IMR-90 (cell line): ENCODE results near the gene FAM227B. TPM values are rescaled to one million over a fixed set of nuclear protein-coding genes. Genes with fewer than 3 reads are reported as not detected.

Experiments used
- ATAC-seq: fragments of 200-7000 bp; cut with Tn5 transposase; 2 replicates; pipeline ENCODE4 v1.9.1; 2020; ENCODE audit warnings: low read depth, mild to moderate bottlenecking, moderate library complexity
- BruUV-seq: library from RNA; stranded (reverse); fragments of 400-500 nt; replicated peaks from 2 replicates; lab custom pipeline; 2021; lab: Mats Ljungman, UMichigan
- CTCF ChIA-PET: fragments of 300-600 bp; formaldehyde crosslinking; extraction: SDS; loops from one replicate; lab custom pipeline; 2021; ENCODE audit warnings: antibody characterized with exemption; lab: Yijun Ruan, JAX
- POLR2A ChIA-PET: fragments of 300-600 bp; sonication (Branson Sonifier 250); formaldehyde crosslinking; loops from one replicate; lab custom pipeline; 2022; ENCODE audit warnings: antibody characterized with exemption; ENCODE audit not compliant: unreplicated experiment; lab: Charles Lee
- DNase-seq: peaks from one replicate; pipeline ENCODE4 v3.0.0; 2013
- H2AFZ ChIP-seq: replicated peaks from 2 replicates; pipeline ENCODE3; 2013; ENCODE audit warnings: low read length, mild to moderate bottlenecking; ENCODE audit not compliant: poor library complexity
- H2AK5ac ChIP-seq: 2 replicates; pipeline ENCODE4 v1.6.1; 2013; ENCODE audit warnings: low read depth, low read length, inconsistent platforms
- H2AK9ac ChIP-seq: replicated peaks from 2 replicates; pipeline ENCODE3; 2013; ENCODE audit warnings: mild to moderate bottlenecking, low read depth, low read length, moderate library complexity; ENCODE audit not compliant: poor library complexity
- H2BK120ac ChIP-seq: 2 replicates; pipeline ENCODE4 v1.6.1; 2013; ENCODE audit warnings: low read depth, low read length, inconsistent platforms
- H2BK15ac ChIP-seq: 3 replicates; pipeline ENCODE4 v1.6.1; 2013; ENCODE audit warnings: low read depth, low read length, inconsistent platforms
- H2BK20ac ChIP-seq: 2 replicates; pipeline ENCODE4 v1.6.1; 2013; ENCODE audit warnings: low read depth, mild to moderate bottlenecking, inconsistent platforms, low read length, moderate library complexity
- H2BK5ac ChIP-seq: 2 replicates; pipeline ENCODE4 v1.6.1; 2013; ENCODE audit warnings: mild to moderate bottlenecking, low read depth, low read length, inconsistent platforms; ENCODE audit not compliant: poor library complexity, severe bottlenecking
- H3K14ac ChIP-seq: replicated peaks from 2 replicates; pipeline ENCODE4 v1.6.1; 2013; ENCODE audit warnings: low read depth, low read length, inconsistent platforms
- H3K18ac ChIP-seq: 2 replicates; pipeline ENCODE4 v1.6.1; 2013; ENCODE audit warnings: low read depth, low read length, control low read depth
- H3K23ac ChIP-seq: 2 replicates; pipeline ENCODE4 v1.6.1; 2013; ENCODE audit warnings: low read depth, low read length, inconsistent platforms
- H3K27ac ChIP-seq: 2 replicates; pipeline ENCODE4 v1.5.1; 2013; ENCODE audit warnings: mild to moderate bottlenecking, control low read depth, low read length; ENCODE audit not compliant: insufficient read depth
- H3K27me3 ChIP-seq: 2 replicates; pipeline ENCODE4 v1.6.1; 2013; ENCODE audit warnings: low read length; ENCODE audit not compliant: control insufficient read depth, insufficient read depth
- H3K36me3 ChIP-seq: 2 replicates; pipeline ENCODE4 v1.6.1; 2013; ENCODE audit warnings: low read length, mixed read lengths; ENCODE audit not compliant: control insufficient read depth, insufficient read depth
- H3K4ac ChIP-seq: 2 replicates; pipeline ENCODE4 v1.6.1; 2013; ENCODE audit warnings: low read depth, low read length, inconsistent platforms
- H3K4me1 ChIP-seq: 2 replicates; pipeline ENCODE4 v1.6.1; 2013; ENCODE audit warnings: low read length, mixed read lengths; ENCODE audit not compliant: control insufficient read depth, insufficient read depth
- H3K4me2 ChIP-seq: 2 replicates; pipeline ENCODE4 v1.6.1; 2013; ENCODE audit warnings: low read depth, mild to moderate bottlenecking, control low read depth, low read length, moderate library complexity
- H3K4me3 ChIP-seq: 2 replicates; pipeline ENCODE4 v1.5.1; 2013; ENCODE audit warnings: low read depth, mild to moderate bottlenecking, control low read depth, low read length, moderate library complexity; ENCODE audit not compliant: insufficient read depth
- H3K56ac ChIP-seq: 2 replicates; pipeline ENCODE4 v1.6.1; 2013; ENCODE audit warnings: low read length, inconsistent platforms; ENCODE audit not compliant: insufficient read depth; ENCODE audit errors: extremely low read depth
- H3K79me1 ChIP-seq, 2 experiments: 2 replicates each; pipeline ENCODE4 v1.6.1; 2013; ENCODE audit warnings: low read length in 2 of 2, inconsistent platforms in 1 of 2, low read depth in 1 of 2
- H3K9ac ChIP-seq: 2 replicates; pipeline ENCODE4 v1.6.1; 2013; ENCODE audit warnings: low read depth, low read length, control low read depth
- H3K9me1 ChIP-seq: 2 replicates; pipeline ENCODE4 v1.6.1; 2013; ENCODE audit warnings: low read length, inconsistent platforms; ENCODE audit not compliant: insufficient read depth
- H3K9me3 ChIP-seq: 2 replicates; pipeline ENCODE4 v1.6.1; 2013; ENCODE audit warnings: low read length; ENCODE audit not compliant: control insufficient read depth, insufficient read depth
- H4K20me1 ChIP-seq: 2 replicates; pipeline ENCODE4 v1.6.1; 2013; ENCODE audit warnings: low read length, inconsistent platforms; ENCODE audit not compliant: insufficient read depth
- H4K5ac ChIP-seq: 2 replicates; pipeline ENCODE4 v1.6.1; 2013; ENCODE audit warnings: mild to moderate bottlenecking, low read depth, low read length, control low read depth
- H4K8ac ChIP-seq, 2 experiments: 2 replicates each; pipeline ENCODE4 v1.6.1; 2013; ENCODE audit warnings: low read depth in 2 of 2, low read length in 2 of 2, control low read depth in 1 of 2, inconsistent platforms in 1 of 2
- H4K91ac ChIP-seq: 2 replicates; pipeline ENCODE4 v1.6.1; 2013; ENCODE audit warnings: low read depth, low read length, inconsistent platforms; ENCODE audit not compliant: insufficient read depth
- CHD1 ChIP-seq: IDR thresholded peaks from 2 replicates; pipeline ENCODE4 v1.6.1; 2012; ENCODE audit warnings: low read depth, low read length, improper control_type of control experiment
- MXI1 ChIP-seq: IDR thresholded peaks from 2 replicates; pipeline ENCODE4 v1.6.1; 2012; ENCODE audit warnings: low read depth, mild to moderate bottlenecking, low read length, moderate library complexity, borderline replicate concordance
- POLR2A ChIP-seq: IDR thresholded peaks from 2 replicates; pipeline ENCODE4 v1.6.1; 2012; ENCODE audit warnings: mild to moderate bottlenecking, low read depth, low read length
- RAD21 ChIP-seq: IDR thresholded peaks from 2 replicates; pipeline ENCODE4 v1.6.1; 2012; ENCODE audit warnings: low read length, improper control_type of control experiment
- dilution Hi-C: fragments of 300-500 bp; cut with HindIII; formaldehyde crosslinking; loops from one replicate; pipeline ENCODE4 v1.14.3; 2018; ENCODE audit warnings: low sequenced_read_pairs; ENCODE audit not compliant: unreplicated experiment
- in situ Hi-C: fragments of 300-500 bp; cut with MboI; formaldehyde crosslinking; loops from 3 replicates; pipeline ENCODE4 v1.14.3; 2019; ENCODE audit warnings: low sequenced_read_pairs, inconsistent platforms, mixed read lengths
- intact Hi-C: fragments of 100-400 bp; cut with micrococcal nuclease; formaldehyde crosslinking; loops from 2 replicates; pipeline ENCODE4 v1.10.0; 2022
- polyA plus RNA-seq, 3 experiments: library from polyadenylated mRNA; depleted of rRNA; stranded (reverse); fragments of >200 nt; gene quantifications; 2 replicates each; pipeline ENCODE4 v1.2.3, GENCODE V29; 2012; ENCODE audit warnings: low replicate concordance in 1 of 3
- total RNA-seq: library from RNA; depleted of rRNA; stranded (reverse); fragments of >200 nt; gene quantifications from 2 replicates; pipeline ENCODE4 v1.2.3, GENCODE V29; 2012
- TF ChIP-seq, protein P1 (sequence below): conservative IDR thresholded peaks from 2 replicates; pipeline ENCODE4 v1.5.1; 2012; ENCODE audit warnings: mild to moderate bottlenecking, low read depth, low read length, improper control_type of control experiment

The FAM227B gene
- total and polyA plus RNA-seq, 2 of the 4 experiments (the other 2 are of a cell fraction) = 1.8 to 3.0 TPM

DNA sequence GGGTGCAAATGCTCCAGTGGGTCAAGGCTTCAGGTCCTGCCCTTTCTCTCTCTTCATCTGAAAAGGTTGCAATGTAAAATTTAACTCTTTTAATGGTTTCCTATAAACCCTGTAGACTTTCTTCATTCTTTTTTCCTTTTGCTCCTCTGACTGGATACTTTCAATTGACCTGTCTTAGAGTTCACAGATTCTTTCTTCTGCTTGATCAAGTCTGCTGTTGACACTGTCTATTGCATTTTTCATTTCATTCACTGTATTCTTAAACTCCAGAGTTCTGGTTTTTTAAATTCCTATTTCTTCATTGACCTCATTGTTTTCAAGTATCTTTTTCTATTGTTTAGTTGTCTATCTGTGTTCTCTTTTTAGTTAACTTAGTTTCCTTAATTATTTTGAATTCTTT, 82.1 kb downstream of the FAM227B start:
- Histone ChIP-seq H4K5ac (no peak overlapping the region), H2AFZ (no peak overlapping the region), H2BK5ac (no peak overlapping the region), H3K36me3 (no peaks in the 10 kb centered on the region), H3K14ac (no peak overlapping the region), H3K4ac (no peak overlapping the region), H3K27me3 (no peaks in the 10 kb centered on the region), H3K27ac (no peak overlapping the region), H3K4me3 (no peak overlapping the region), H3K18ac (no peak overlapping the region), H2BK15ac (no peak overlapping the region), H4K8ac (no peak overlapping the region), H3K9me1 (no peaks in the 10 kb centered on the region), H4K20me1 (no peaks in the 10 kb centered on the region), H4K91ac (no peak overlapping the region), H3K79me1 (no peaks in the 10 kb centered on the region), H3K4me2 (no peak overlapping the region), H3K23ac (no peak overlapping the region), H3K9me3 (peaks cover 7% of the 10 kb centered on the region), H3K9ac (no peak overlapping the region), H3K4me1 (no peaks in the 10 kb centered on the region), H3K56ac (no peak overlapping the region), H2BK20ac (no peak overlapping the region), H2AK5ac (no peak overlapping the region), H2AK9ac (no peak overlapping the region), H2BK120ac (no peak overlapping the region)
- ATAC-seq (no peak), DNase-seq (no peak)
- TF ChIP-seq POLR2A (no peak), MXI1 (no peak), CHD1 (no peak), RAD21 (no peak)
- TF ChIP-seq, protein P1, sequence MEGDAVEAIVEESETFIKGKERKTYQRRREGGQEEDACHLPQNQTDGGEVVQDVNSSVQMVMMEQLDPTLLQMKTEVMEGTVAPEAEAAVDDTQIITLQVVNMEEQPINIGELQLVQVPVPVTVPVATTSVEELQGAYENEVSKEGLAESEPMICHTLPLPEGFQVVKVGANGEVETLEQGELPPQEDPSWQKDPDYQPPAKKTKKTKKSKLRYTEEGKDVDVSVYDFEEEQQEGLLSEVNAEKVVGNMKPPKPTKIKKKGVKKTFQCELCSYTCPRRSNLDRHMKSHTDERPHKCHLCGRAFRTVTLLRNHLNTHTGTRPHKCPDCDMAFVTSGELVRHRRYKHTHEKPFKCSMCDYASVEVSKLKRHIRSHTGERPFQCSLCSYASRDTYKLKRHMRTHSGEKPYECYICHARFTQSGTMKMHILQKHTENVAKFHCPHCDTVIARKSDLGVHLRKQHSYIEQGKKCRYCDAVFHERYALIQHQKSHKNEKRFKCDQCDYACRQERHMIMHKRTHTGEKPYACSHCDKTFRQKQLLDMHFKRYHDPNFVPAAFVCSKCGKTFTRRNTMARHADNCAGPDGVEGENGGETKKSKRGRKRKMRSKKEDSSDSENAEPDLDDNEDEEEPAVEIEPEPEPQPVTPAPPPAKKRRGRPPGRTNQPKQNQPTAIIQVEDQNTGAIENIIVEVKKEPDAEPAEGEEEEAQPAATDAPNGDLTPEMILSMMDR = no peak
- POLR2A ChIA-PET = no interaction called here
- dilution Hi-C loops (no loop called here), in situ Hi-C loops (no loop called here), intact Hi-C loops (no loop called here)
- CTCF ChIA-PET = no interaction called here
- BruUV-seq = no TSS peak
